ENCODE results near the gene C7orf25. TPM values are rescaled to one million over a fixed set of nuclear protein-coding genes. Genes with fewer than 3 reads are reported as not detected.

C7orf25 gene
- total RNA-seq, 1 donor from 2014 or later = 5.0 TPM

GRCh38 chr7:42945821-42946626, 34.2 kb upstream of the C7orf25 start:
- H3K36me3 Mint-ChIP-seq (ENCODE audit: low read depth, unreplicated experiment) = no peaks in the 10 kb centered on the region

GRCh38 chr7:42940985-42941847, 29.3 kb upstream of the C7orf25 start:
- H3K36me3 Mint-ChIP-seq (ENCODE audit: low read depth, unreplicated experiment) = no peaks in the 10 kb centered on the region
- H3K4me1 Mint-ChIP-seq (ENCODE audit: unreplicated experiment) = no peaks in the 10 kb centered on the region
- H3K9me3 Mint-ChIP-seq (ENCODE audit: unreplicated experiment) = no peaks in the 10 kb centered on the region
- H3K27ac Mint-ChIP-seq (ENCODE audit: unreplicated experiment) = no peak overlapping the region
- TF ChIP-seq, protein P1, sequence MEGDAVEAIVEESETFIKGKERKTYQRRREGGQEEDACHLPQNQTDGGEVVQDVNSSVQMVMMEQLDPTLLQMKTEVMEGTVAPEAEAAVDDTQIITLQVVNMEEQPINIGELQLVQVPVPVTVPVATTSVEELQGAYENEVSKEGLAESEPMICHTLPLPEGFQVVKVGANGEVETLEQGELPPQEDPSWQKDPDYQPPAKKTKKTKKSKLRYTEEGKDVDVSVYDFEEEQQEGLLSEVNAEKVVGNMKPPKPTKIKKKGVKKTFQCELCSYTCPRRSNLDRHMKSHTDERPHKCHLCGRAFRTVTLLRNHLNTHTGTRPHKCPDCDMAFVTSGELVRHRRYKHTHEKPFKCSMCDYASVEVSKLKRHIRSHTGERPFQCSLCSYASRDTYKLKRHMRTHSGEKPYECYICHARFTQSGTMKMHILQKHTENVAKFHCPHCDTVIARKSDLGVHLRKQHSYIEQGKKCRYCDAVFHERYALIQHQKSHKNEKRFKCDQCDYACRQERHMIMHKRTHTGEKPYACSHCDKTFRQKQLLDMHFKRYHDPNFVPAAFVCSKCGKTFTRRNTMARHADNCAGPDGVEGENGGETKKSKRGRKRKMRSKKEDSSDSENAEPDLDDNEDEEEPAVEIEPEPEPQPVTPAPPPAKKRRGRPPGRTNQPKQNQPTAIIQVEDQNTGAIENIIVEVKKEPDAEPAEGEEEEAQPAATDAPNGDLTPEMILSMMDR (IDR thresholded peaks at IDR 0.05; ENCODE audit: unreplicated experiment) = peak; percentile 86
- H3K4me3 Mint-ChIP-seq (ENCODE audit: unreplicated experiment) = no peak overlapping the region
- peaks cover 2% of the 10 kb centered on the region for H3K27me3 Mint-ChIP-seq (ENCODE audit: unreplicated experiment)
- peak; percentile 82 for DNase-seq (ENCODE audit: low spot score)

More at GRCh38 chr7:42945821-42946626, 34.2 kb upstream of the C7orf25 start:
- Mint-ChIP-seq H3K9me3 (ENCODE audit: unreplicated experiment) (no peaks in the 10 kb centered on the region), H3K4me1 (ENCODE audit: unreplicated experiment) (no peaks in the 10 kb centered on the region), H3K27ac (ENCODE audit: unreplicated experiment) (no peak overlapping the region), H3K27me3 (ENCODE audit: unreplicated experiment) (peaks cover 2% of the 10 kb centered on the region), H3K4me3 (ENCODE audit: unreplicated experiment) (no peak overlapping the region)
- TF ChIP-seq, protein P1 (IDR thresholded peaks at IDR 0.05; ENCODE audit: unreplicated experiment) = no peak
- DNase-seq (ENCODE audit: low spot score) = no peak

- no peak for DNase-seq (ENCODE audit: low spot score)
- Mint-ChIP-seq H3K9me3 (ENCODE audit: unreplicated experiment) (no peaks in the 10 kb centered on the region), H3K36me3 (ENCODE audit: low read depth, unreplicated experiment) (no peaks in the 10 kb centered on the region), H3K27me3 (ENCODE audit: unreplicated experiment) (peaks cover 2% of the 10 kb centered on the region), H3K4me3 (ENCODE audit: unreplicated experiment) (no peak overlapping the region), H3K27ac (ENCODE audit: unreplicated experiment) (no peak overlapping the region), H3K4me1 (ENCODE audit: unreplicated experiment) (no peaks in the 10 kb centered on the region)
- TF ChIP-seq, protein P1 (IDR thresholded peaks at IDR 0.05; ENCODE audit: unreplicated experiment) = no peak
These were observed 27.8 kb upstream of the C7orf25 start for GRCh38 chr7:42939457-42940240.

GRCh38 chr7:42935861-42936260, 24.0 kb upstream of the C7orf25 start:
- no peak overlapping the region for H3K4me3 Mint-ChIP-seq (ENCODE audit: unreplicated experiment)
- no peaks in the 10 kb centered on the region for H3K27me3 Mint-ChIP-seq (ENCODE audit: unreplicated experiment)
- peaks cover 10% of the 10 kb centered on the region for H3K4me1 Mint-ChIP-seq (ENCODE audit: unreplicated experiment)
- no peak overlapping the region for H3K27ac Mint-ChIP-seq (ENCODE audit: unreplicated experiment)
- no peak for DNase-seq (ENCODE audit: low spot score)
- TF ChIP-seq, protein P1 (IDR thresholded peaks at IDR 0.05; ENCODE audit: unreplicated experiment) = no peak
- H3K9me3 Mint-ChIP-seq (ENCODE audit: unreplicated experiment) = no peaks in the 10 kb centered on the region
- H3K36me3 Mint-ChIP-seq (ENCODE audit: low read depth, unreplicated experiment) = no peaks in the 10 kb centered on the region
